GM12872 (cell line): ENCODE measurements around the gene ATP5F1B.

ENCODE experiments used
- TF ChIP-seq, protein P1 (sequence below): IDR thresholded peaks from 3 replicates; pipeline ENCODE4 v1.5.1; 2011; ENCODE audit warnings: low read depth, mild to moderate bottlenecking, low read length, moderate library complexity; ENCODE audit not compliant: insufficient read depth

The ATP5F1B gene

DNA sequence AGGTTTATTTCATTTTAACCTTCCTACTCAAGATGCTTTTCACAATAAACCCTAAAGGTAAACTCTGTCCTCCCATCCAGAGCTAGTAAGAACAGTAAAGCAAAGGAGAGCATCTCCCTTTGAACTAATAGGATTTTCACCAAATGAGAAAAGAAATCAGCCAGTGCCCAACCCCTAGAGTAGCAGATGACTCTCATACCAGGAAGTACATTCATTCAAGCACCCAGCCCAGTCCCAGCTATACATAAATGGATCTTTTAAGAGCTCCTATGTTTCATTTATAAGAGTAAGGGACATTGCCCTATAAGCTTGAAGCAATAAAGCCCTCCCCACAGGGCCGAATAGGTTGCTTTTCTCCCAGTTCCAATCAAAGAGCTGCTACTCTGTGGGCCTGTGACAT lies 23.2 kb downstream of the ATP5F1B start:
- TF ChIP-seq, protein P1, sequence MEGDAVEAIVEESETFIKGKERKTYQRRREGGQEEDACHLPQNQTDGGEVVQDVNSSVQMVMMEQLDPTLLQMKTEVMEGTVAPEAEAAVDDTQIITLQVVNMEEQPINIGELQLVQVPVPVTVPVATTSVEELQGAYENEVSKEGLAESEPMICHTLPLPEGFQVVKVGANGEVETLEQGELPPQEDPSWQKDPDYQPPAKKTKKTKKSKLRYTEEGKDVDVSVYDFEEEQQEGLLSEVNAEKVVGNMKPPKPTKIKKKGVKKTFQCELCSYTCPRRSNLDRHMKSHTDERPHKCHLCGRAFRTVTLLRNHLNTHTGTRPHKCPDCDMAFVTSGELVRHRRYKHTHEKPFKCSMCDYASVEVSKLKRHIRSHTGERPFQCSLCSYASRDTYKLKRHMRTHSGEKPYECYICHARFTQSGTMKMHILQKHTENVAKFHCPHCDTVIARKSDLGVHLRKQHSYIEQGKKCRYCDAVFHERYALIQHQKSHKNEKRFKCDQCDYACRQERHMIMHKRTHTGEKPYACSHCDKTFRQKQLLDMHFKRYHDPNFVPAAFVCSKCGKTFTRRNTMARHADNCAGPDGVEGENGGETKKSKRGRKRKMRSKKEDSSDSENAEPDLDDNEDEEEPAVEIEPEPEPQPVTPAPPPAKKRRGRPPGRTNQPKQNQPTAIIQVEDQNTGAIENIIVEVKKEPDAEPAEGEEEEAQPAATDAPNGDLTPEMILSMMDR = no peak

DNA sequence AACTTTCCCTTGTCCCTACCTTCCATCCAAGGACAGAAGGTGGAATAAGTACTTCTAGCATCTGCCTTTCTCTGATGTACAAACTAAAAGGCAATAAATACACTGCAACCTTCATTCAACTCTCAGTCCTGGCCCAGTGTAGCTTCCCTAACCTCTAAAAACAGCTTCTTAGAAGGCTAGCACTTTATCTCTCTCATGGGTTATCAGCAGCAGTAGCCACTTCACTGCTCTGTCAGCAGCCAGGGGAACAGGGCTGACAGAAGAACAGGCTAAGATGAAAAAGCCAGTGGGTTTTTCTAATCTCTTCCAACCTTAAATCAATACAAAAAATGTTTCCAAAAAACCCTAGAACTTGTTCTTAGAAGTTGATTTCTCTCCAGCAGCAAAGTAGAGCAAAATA lies 28.9 kb downstream of the ATP5F1B start:
- TF ChIP-seq, protein P1 = no peak

DNA sequence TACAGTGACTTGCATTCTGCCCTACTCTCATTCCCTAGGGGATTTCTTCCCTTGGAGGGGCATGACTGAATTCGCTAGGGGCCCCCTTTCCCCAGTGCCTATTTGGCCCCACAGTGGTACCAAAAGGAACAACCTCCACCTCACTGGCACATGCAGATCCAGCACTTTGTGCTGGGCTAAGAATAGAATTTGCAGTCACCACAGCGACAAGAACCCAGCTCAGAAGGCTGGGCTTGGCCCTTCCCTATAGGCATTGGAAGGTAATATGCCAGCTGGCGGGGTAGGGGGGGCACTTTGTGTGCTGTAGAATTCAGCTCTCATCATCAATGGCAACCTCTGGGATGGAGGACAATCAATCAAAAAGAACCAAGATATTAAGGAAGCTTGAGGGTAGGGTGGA lies 29.5 kb downstream of the ATP5F1B start:
- TF ChIP-seq, protein P1 = no peak

DNA sequence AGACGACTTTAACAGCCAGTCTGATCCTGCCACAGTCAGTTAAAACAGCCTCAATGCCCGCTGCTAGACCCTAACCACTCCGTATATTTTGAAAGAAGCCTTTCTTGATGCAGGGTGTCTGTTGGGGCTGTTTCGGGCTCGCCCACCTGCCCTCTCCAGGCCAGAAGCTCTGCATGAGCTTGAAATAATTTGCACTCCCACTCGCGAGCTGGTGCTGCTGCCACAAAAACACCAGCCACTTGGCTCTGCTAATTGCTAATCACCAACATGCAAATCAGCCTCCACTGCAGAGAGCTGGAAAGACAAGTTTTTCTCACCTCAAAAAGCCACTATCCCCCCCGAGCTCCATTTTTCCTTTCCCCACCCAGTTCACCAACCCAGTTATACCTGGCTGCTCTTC lies 31.2 kb downstream of the ATP5F1B start:
- TF ChIP-seq, protein P1 = no peak

DNA sequence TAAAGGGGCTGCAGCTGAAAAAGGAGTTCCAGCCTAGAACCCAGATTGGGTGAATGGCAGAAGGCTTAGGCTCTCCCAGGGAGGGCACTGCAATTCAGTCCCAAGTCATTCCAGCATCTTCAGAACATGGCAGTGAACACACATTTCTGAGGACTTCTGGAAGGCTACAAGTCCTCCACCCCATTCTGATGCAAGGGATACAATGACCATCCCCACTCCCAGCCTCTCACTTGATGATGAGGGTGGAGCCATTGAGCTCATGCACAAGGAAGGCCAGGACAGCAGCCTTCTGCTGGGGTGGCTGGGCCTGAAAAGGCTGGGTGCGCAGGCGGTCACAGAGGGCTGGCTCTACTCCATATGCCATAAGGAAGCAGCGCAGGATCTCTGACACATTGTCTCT lies 41.4 kb downstream of the ATP5F1B start:
- TF ChIP-seq, protein P1 = no peak

DNA sequence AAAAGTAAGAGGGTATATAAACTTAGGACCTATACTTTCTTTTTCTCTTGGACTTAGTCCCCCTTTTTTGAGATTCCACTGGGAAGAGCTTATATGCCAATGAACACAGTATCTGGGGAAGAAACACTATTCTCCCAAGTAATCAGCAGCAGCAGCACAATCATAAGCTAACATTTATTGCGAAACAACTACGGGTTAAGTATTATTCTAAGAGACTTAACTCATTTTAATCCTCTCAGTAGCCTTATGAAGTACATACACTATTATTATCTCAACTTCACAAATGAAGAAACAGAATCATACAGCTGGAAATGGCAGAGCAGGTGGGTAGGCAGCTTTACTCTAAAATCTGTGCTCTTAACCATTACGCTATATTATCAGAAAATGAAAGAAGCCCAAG lies 43.5 kb downstream of the ATP5F1B start:
- TF ChIP-seq, protein P1 = no peak

DNA sequence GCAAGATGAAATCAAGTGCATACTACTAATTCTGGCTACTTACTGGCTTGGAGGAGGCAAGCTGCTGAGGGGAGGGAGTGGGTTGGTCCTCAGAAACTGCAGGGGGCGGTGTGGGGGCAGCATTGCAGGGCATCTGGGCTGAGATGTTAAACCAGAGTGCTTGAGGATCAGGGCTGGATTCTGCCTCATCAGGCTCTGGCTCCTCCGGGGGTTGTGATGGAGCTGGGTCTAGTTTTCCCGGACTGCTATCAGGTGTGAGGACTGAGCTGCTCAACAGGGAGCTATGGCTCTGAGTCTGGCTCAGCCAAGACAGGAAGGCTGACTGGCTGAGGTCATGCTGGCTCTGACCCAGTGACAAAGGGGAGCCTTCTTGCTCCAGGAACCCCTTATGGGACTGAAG lies 44.3 kb downstream of the ATP5F1B start:
- TF ChIP-seq, protein P1 = peak; percentile 50; the same call in 2 of the 3 replicates

DNA sequence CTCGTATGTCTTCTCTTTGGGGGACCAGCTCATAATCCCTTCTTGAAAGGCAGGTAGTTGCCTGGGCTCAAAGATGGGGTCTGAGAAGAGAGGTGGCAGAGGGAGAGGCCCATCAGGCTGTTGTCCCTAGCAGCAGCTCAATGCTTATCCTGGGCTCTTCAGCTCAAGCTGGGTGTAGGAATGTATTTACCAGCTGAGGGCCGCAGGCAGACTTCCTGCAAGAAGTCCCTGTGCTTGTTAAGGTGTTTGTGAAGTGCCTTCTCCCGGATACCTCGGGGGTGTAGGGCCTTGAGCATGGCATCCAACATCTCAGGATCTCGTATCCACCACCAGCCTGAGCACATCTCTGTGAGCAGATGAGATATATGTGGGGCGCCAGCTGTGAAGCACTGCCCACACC lies 45.0 kb downstream of the ATP5F1B start:
- TF ChIP-seq, protein P1 = no peak
